COLO668 (cell line): ENCODE results near the gene AIG1.

Source experiments
- DNase-seq: peaks from one replicate; lab custom pipeline; 2025; ENCODE audit not compliant: unreplicated experiment; lab: John Stamatoyannopoulos, UW

The AIG1 gene

DNA sequence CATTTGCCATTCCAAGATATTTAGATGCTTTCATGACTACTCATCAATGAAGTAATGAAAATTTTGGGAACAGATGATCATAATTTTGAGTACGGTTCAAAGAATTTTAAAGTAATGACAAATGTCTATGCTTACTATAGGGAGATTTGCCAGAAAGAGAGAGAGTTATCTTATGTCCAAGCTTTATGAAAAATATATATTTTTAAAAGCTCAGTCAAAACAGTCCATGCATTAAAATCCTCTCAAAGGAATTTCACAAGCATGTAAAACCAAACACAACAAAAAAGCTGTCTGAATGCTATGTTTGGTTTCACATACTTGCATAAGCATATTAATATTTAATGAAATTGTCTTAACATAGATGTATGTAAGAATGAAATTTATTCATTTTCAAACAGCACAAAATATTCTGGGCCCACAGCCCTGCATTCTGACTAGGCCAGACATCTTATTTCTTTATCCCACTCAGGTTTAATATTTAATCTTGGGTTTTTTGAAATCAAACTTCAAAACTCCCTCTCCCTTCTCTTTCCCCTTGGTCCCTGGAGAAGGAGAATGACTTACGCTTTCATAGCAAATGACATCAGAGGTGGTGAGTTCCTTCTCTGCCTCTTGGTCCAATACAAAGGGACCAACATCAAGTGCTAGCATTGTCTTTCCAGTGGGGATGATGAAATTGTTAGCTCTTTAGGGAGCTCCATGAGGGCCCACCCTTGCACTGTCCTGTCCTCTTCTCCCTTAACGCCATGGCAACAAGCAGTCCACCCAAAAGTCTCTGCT lies 295.6 kb downstream of the AIG1 start:
- DNase-seq = no peak

DNA sequence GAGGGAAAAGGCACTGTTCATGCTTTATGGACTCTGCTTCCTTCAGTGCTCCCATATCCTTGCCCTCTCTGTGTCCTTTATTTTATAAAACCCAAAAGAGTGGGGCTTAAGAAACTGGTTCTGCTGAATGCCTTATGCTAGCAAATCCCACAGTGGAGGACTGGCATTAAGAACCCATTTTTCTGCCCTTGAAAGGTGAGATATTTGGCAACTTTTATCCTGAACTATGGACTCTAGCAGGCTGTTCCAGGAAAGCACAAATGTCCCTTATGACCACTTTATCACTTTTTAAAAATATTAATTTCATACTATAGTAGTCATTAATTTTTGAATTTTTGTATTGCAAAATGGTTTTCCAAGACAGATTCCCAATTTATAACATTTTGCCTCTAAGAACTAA lies 296.5 kb downstream of the AIG1 start:
- no peak for DNase-seq

DNA sequence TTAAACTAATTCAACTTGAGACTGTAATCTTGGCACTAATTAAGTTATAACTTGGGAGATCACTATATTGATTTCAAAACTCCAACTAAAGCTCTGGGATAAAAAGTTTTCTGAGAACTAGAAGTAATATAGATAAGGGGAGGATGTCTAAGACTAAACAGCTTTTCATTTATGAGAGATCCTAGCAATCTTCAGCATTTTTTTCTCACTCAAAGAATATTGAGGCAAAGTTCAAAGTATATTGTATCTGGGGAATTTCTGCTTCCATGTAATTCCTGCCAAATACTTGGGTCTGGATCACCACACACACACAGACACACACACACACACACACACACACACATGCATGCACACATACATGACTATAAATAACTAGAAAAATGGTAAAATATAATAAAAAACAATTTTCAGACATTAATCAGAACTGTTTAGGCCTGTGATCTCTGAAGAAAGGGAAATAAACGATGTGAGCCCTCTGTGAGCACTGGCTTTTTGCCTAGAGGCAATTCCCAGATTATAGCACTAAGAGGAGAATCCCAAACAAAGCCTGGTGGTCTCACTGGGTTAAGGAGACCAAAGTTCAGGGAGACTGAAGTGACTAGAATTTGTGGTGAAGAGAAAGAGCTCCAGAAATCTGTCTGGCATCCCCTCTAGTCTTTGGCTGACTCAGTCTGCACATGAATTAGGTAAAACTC lies 297.0 kb downstream of the AIG1 start:
- no peak for DNase-seq

DNA sequence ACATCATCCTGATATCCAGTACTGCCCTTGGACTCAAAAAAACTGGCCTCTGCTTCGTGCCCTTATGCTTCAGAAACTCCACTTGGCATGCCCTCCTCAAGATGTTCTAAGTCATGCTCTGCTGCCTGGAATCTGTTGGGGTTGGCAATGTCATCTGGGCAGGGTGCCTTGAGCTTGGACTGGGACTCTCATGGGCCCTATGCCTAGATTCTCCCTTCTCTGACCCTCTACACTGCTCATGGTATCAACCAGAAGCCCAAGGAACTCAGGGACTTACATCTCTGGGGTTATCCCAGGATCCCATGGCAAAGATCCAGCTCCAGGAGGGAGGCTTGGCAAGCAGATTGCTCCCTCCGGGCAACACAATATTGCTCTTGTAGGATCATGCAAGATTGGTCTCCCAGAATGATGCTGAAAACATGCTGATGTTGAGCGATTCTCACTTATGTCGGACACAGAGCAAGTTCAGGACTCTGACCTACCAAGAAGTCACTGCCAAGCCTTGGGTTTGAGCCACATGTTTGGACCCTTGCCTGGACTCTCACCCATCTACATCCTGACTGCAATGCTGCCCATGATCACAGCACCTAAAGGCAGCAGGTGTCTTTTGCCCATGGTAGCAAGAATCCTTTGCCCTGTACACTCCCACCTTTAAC lies 301.0 kb downstream of the AIG1 start:
- no peak for DNase-seq

- DNase-seq = no peak
Measured at GRCh38 chr6:143362192-143362558, 301.5 kb downstream of the AIG1 start.

DNA sequence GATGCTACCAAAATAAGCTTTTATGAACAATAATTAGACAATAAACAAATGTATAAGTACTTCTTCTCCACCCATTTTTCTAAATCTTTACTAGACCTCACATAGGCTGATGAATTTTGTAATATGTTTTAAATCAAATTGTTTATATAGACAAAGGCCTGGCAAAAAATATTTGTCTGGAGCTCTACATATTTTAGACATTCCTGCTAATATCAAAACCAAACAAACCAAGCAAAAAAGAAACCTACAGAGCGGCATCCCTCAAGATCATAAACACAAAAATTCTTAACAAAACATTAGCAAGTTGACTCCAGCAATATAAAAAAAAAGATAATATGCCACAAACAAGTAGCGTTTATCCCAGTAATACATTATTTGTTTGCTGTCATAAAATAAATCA lies 302.6 kb downstream of the AIG1 start:
- no peak for DNase-seq

- no peak for DNase-seq
Measured at GRCh38 chr6:143368426-143368825, 307.7 kb downstream of the AIG1 start.

GRCh38 chr6:143369971-143370370 lies 309.3 kb downstream of the AIG1 start:
- DNase-seq = no peak

- no peak for DNase-seq
Measured at GRCh38 chr6:143370812-143371370, 310.2 kb downstream of the AIG1 start.

DNA sequence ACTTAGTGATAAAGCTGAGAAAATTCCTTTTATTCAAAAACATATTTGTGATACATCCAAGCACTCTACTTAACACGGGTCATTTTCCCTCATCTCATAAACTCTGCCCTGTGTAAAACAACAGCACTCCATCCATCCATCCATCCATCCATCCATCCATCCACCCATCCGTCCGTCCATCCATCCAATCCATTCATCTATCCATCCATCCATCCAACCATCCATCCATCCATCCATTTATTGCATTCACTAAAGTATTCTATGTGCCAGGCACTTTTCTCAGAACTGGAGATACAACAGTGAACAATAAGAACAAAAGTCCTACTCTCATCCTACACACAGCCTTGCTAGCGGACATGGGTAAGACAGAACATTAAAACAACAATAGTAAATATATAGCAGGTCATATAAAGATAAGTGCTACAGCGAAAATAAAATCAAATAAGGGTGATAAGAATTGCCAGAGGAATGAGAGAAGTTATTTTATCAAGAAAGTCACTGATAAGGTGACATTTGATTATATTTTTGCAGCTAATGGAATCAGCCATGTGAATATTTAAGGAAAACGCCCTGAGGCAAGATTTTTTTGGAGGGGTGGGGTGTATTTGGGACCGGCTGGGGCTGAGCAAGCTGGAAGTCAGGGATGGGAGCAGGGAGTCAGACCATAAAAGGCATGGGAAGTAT lies 311.7 kb downstream of the AIG1 start:
- DNase-seq = no peak

- DNase-seq = no peak
Measured at GRCh38 chr6:143374014-143374413, 313.3 kb downstream of the AIG1 start.

GRCh38 chr6:143375022-143375585 lies 314.4 kb downstream of the AIG1 start:
- DNase-seq = no peak

GRCh38 chr6:143376375-143376774 lies 315.7 kb downstream of the AIG1 start:
- no peak for DNase-seq

DNA sequence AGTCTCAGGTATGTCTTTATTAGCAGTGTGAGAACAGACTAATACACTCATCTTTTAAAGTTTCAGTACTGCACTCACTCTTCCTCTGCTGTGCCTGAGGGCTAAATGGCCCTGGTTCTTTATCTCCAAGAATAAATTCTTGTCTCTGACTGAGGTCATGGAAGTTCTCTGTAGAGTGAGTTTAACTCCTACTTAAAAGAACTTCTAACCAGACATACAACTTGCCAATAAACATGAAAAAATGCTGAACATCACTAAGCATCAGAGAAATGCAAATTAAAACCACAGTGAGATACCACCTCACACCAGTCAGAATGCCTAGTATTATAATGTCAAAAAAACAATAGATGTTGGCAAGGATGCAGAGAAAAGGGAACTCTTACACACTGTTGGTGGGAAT lies 316.2 kb downstream of the AIG1 start:
- DNase-seq = no peak

GRCh38 chr6:143385636-143386035 lies 324.9 kb downstream of the AIG1 start:
- no peak for DNase-seq

- no peak for DNase-seq
Measured at GRCh38 chr6:143390278-143390677, 329.6 kb downstream of the AIG1 start.
